ENCODE data around the gene ERFE.

Gene ERFE

DNA sequence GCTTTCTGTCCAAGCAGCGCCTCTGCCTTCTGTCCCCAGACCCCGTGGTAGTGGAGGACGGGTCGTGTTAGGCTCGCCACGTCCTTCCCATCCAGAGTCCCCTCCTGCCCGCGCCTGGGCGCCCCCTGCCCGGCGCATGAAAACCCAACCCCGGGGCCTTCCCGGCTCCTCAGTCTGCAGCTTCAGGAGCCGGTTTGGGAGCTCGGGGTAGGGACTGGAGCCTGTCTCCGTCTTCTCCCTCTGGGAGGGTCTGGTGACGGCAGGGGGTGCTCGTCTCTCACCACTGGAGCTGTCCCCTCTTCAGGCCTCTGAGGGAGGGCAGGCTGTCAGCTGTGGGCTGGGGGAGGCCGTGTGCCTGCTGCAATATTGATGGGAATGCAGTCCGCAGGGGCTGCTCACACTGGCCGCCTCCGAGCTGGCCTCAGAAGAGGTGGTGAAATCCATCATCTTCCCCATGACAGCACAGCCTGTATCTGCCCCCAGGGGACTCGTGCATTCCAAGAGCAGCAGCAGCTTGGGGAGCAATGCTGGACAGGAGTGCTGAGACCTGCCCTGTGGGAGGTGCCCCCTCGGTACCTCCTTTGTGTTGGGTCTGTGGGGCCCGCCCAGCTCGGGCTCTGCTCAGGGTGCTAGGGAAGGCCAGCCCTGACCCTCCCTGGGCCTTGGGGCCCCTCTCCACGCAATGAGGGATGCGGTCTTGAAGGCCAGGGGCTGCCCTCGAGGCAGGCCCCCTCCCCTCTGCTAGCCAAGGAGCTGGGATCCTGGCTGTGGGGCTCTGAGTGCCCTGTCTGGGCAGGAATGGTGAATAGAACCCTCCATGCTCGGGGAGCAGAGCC lies 38.1 kb upstream of the ERFE start:
- no peaks in the 10 kb centered on the region for H3K36me3 ChIP-seq (ENCODE audit: control insufficient read depth, insufficient read depth, low read length)
- H3K4me3 ChIP-seq (ENCODE audit: insufficient read depth, low read depth, low read length, poor library complexity, severe bottlenecking) = no peak overlapping the region
- no peaks in the 10 kb centered on the region for H3K4me1 ChIP-seq (ENCODE audit: control insufficient read depth, insufficient read depth, low read length, poor library complexity, severe bottlenecking)
- H3K27ac ChIP-seq (ENCODE audit: insufficient read depth, low read length, poor library complexity, severe bottlenecking) = no peak overlapping the region
- no peaks in the 10 kb centered on the region for H3K27me3 ChIP-seq (replicated peaks; ENCODE audit: control insufficient read depth, insufficient read depth, low read length, poor library complexity, severe bottlenecking)
- no peaks in the 10 kb centered on the region for H3K9me3 ChIP-seq (ENCODE audit: control insufficient read depth, low read length)
- DNase-seq = no peak

DNA sequence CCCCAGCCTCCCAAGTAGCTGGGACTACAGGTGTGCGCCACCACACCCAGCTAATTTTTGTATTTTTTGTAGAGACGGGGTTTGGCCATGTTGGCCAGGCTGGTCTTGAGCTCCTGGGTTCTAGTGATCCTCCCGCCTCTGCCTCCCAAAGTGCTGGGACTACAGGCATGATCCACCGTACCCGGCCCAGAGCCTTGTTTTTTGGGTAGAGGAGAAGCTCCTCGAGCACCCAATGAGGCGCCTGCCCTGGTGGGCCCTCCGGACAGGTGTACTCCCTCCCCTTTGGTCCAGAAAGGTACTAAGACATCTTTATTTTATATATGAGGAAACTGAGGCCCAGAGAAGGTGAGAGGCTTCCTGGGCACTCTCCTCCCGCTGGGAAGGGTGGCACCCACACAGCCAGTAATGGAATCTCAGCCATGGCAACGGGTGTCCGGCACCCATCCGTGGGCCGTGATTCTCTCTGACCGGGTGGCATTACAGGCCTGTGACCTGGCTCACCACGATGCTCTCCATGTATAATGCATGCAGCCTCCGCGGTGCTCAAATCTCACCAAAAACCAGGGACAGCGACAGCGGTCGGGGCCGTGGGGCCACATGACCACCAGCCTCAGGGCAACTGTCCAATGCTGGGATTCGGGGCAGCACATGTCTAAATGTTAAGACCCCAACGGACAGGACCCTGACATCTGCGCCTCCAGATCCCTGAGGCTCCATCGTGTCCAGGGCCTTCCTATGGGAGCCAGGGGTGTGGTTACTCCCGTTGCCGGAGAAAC lies 37.1 kb upstream of the ERFE start:
- H3K9me3 ChIP-seq (ENCODE audit: control insufficient read depth, low read length) = no peaks in the 10 kb centered on the region
- no peak overlapping the region for H3K4me3 ChIP-seq (ENCODE audit: insufficient read depth, low read depth, low read length, poor library complexity, severe bottlenecking)
- no peaks in the 10 kb centered on the region for H3K4me1 ChIP-seq (ENCODE audit: control insufficient read depth, insufficient read depth, low read length, poor library complexity, severe bottlenecking)
- H3K27ac ChIP-seq (ENCODE audit: insufficient read depth, low read length, poor library complexity, severe bottlenecking) = no peak overlapping the region
- no peaks in the 10 kb centered on the region for H3K27me3 ChIP-seq (replicated peaks; ENCODE audit: control insufficient read depth, insufficient read depth, low read length, poor library complexity, severe bottlenecking)
- H3K36me3 ChIP-seq (ENCODE audit: control insufficient read depth, insufficient read depth, low read length) = no peaks in the 10 kb centered on the region
- no peak for DNase-seq

DNA sequence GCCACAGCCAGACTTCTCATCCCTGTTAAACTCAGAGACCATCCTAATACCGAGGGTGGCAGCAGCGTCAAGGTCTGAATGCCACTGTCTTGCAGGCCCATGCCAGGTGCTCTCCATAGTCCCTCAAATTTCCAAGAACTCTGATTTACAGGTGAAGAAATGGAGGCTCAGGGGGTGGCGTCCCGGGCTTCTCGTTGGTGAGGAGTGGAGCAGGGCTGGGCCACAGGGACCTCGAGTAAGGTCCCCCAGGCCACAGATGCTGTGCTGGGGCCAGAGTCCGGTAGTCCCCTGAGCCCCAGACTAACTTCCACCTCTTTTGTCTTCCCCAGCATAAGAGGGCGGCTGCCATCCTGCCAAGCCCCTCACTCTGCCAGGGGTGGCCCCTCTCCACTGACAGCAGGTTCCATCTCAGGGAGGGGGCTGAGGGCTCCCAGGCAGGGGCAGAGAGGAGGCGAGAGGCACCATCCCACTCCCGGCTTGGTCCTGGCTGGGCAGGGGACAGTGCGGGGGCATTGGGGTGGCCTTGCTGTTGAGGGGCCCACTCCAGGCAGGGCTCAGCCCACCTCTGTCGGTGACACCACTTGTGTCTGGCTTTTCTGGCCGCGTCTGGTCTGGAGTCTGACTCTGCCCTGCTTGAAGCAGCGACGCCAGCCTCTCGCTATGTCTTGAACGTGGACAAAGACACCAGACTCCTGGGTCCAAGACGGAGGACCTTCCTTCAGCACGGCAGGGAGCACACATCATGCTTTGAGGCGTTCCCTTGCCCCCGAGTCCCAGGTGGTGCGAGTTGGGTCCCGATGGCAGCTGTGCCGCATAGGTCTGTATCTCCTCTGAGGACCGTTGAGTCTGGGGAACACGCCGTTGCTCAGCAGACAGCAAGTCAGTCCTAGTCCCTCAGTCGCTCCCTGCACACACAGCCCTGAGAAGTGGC lies 36.2 kb upstream of the ERFE start:
- no peaks in the 10 kb centered on the region for H3K9me3 ChIP-seq (ENCODE audit: control insufficient read depth, low read length)
- H3K27me3 ChIP-seq (replicated peaks; ENCODE audit: control insufficient read depth, insufficient read depth, low read length, poor library complexity, severe bottlenecking) = no peaks in the 10 kb centered on the region
- no peak overlapping the region for H3K27ac ChIP-seq (ENCODE audit: insufficient read depth, low read length, poor library complexity, severe bottlenecking)
- no peaks in the 10 kb centered on the region for H3K36me3 ChIP-seq (ENCODE audit: control insufficient read depth, insufficient read depth, low read length)
- DNase-seq = no peak
- H3K4me1 ChIP-seq (ENCODE audit: control insufficient read depth, insufficient read depth, low read length, poor library complexity, severe bottlenecking) = no peaks in the 10 kb centered on the region
- H3K4me3 ChIP-seq (ENCODE audit: insufficient read depth, low read depth, low read length, poor library complexity, severe bottlenecking) = no peak overlapping the region

DNA sequence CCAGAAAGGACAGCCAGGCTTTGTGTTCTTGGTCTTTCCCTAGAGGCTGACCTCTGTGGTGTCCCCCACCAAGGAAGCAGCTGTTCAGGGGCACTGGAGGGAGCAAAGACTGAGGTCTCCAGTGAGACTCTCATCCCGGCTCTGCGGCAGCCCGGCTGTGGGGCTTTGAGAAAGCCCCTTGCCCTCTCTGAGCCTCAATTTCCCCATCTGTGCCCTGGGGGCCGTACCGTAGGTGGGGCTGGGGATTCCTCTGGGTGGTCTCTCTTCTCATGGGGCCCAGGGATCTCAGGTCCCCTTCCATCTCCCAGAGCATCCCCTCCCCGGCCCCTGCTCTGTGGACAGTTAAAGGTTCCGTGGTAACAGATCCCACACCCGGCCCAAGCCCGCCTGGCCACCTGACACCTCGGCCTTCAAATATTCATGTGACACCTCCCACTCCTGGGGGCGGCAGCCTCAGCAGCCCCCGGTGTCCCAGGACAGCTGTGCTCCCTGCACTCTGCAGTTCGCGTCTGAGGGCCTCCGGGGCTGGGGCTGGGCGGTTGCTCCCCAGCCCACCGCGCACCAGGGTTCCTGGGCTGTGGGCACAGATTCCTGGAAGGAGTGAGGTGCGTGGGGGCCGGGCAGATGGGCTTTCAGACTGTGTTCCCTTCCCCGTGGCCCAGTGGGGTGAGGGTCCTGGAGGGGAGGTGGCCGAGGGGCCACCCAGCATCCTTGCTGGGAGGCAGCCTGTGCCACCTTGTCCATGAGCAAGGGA lies 35.4 kb upstream of the ERFE start:
- H3K9me3 ChIP-seq (ENCODE audit: control insufficient read depth, low read length) = no peaks in the 10 kb centered on the region
- no peak overlapping the region for H3K4me3 ChIP-seq (ENCODE audit: insufficient read depth, low read depth, low read length, poor library complexity, severe bottlenecking)
- H3K36me3 ChIP-seq (ENCODE audit: control insufficient read depth, insufficient read depth, low read length) = no peaks in the 10 kb centered on the region
- no peak overlapping the region for H3K27ac ChIP-seq (ENCODE audit: insufficient read depth, low read length, poor library complexity, severe bottlenecking)
- H3K4me1 ChIP-seq (ENCODE audit: control insufficient read depth, insufficient read depth, low read length, poor library complexity, severe bottlenecking) = no peaks in the 10 kb centered on the region
- no peaks in the 10 kb centered on the region for H3K27me3 ChIP-seq (replicated peaks; ENCODE audit: control insufficient read depth, insufficient read depth, low read length, poor library complexity, severe bottlenecking)
- no peak for DNase-seq

DNA sequence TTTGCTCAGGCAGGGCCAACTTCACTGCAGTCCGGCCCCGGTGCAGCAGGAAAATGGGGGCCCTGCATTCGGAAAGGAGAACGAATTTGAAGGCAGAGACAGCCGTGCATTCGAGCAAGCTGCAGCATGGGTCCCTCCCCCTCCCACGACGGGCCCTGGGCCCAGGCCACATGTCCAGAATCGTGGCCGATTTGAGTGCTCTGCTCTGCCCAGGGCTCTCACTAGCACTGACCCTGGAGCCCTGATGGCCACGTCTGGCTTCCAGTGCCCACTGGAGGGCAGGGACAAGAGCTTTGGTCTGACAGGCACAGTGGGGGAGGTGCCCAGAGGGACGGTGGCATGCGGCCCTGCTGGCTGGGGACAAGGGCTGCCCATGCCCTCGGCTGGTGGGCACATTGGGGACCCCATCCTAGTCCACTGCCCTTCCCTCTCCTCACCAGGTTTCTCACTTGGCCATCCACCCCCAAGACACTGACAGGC lies 34.7 kb upstream of the ERFE start:
- Histone ChIP-seq H3K27ac (ENCODE audit: insufficient read depth, low read length, poor library complexity, severe bottlenecking) (no peak overlapping the region), H3K4me3 (ENCODE audit: insufficient read depth, low read depth, low read length, poor library complexity, severe bottlenecking) (no peak overlapping the region), H3K4me1 (ENCODE audit: control insufficient read depth, insufficient read depth, low read length, poor library complexity, severe bottlenecking) (no peaks in the 10 kb centered on the region), H3K36me3 (ENCODE audit: control insufficient read depth, insufficient read depth, low read length) (no peaks in the 10 kb centered on the region), H3K27me3 (replicated peaks; ENCODE audit: control insufficient read depth, insufficient read depth, low read length, poor library complexity, severe bottlenecking) (no peaks in the 10 kb centered on the region), H3K9me3 (ENCODE audit: control insufficient read depth, low read length) (no peaks in the 10 kb centered on the region)
- DNase-seq = no peak

DNA sequence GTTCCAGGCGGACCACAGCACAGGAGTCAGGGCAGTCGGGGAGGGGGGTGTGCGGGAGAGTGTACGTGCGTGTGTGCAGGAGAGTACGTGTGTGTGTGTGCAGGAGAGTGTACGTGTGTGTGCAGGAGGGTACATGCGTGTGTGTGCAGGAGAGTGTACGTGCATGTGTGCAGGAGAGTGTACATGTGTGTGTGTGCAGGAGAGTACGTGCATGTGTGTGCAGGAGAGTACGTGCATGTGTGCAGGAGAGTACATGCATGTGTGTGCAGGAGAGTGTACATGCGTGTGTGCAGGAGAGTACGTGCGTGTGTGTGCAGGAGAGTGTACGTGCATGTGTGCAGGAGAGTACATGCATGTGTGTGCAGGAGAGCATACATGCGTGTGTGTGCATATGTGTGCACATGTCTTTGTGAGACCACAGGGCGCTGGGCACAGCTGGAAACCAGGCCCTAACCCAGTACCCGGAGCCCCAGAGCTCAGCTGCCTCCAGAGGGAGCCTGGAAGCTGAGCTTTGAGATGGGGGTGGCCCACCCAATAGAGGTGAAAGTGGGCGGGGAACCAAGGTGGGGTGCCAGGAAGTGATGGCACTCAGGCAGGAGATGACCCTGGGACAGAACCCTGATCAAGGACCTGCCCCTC lies 34.2 kb upstream of the ERFE start:
- no peaks in the 10 kb centered on the region for H3K4me1 ChIP-seq (ENCODE audit: control insufficient read depth, insufficient read depth, low read length, poor library complexity, severe bottlenecking)
- no peaks in the 10 kb centered on the region for H3K9me3 ChIP-seq (ENCODE audit: control insufficient read depth, low read length)
- H3K27ac ChIP-seq (ENCODE audit: insufficient read depth, low read length, poor library complexity, severe bottlenecking) = no peak overlapping the region
- H3K27me3 ChIP-seq (replicated peaks; ENCODE audit: control insufficient read depth, insufficient read depth, low read length, poor library complexity, severe bottlenecking) = no peaks in the 10 kb centered on the region
- H3K4me3 ChIP-seq (ENCODE audit: insufficient read depth, low read depth, low read length, poor library complexity, severe bottlenecking) = no peak overlapping the region
- no peak for DNase-seq
- H3K36me3 ChIP-seq (ENCODE audit: control insufficient read depth, insufficient read depth, low read length) = no peaks in the 10 kb centered on the region

DNA sequence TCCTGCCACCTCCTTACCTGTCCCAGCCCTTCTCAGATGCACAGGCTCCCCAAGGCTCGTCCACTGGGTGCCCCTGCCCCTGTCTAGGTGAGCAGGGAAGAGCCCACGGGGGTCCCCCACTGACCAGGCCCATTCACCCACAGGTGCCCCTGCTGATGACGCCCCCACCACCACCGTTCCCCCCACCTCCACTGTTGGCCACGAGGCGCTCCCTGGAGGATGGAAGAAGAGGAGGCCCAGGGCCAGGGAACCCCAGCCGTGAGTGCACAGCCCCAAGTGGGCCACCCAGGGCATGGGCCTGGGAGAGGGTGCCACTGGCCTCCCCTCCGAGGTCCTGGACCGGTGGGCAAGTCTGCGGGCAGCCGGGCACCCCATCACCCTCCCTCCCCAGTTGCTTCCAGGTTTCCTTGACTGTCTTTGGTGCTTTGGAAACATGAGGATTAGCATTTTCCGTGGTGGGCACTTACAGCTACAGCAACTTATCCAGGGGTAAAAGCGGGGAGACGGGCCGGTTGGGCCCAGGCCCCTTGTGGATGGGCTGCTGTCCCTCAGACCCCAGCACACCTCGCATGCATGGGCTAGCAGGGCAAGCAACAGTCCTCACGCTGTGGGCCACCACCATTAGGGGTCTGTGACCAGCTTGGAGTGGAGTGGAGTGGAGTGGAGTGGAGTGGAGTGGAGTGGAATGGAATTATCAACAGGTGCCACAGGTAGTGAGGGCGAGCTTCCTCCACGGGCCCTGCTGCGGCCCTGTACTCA lies 33.5 kb upstream of the ERFE start:
- H3K27ac ChIP-seq (ENCODE audit: insufficient read depth, low read length, poor library complexity, severe bottlenecking) = no peak overlapping the region
- H3K36me3 ChIP-seq (ENCODE audit: control insufficient read depth, insufficient read depth, low read length) = no peaks in the 10 kb centered on the region
- H3K4me3 ChIP-seq (ENCODE audit: insufficient read depth, low read depth, low read length, poor library complexity, severe bottlenecking) = no peak overlapping the region
- H3K4me1 ChIP-seq (ENCODE audit: control insufficient read depth, insufficient read depth, low read length, poor library complexity, severe bottlenecking) = no peaks in the 10 kb centered on the region
- H3K27me3 ChIP-seq (replicated peaks; ENCODE audit: control insufficient read depth, insufficient read depth, low read length, poor library complexity, severe bottlenecking) = no peaks in the 10 kb centered on the region
- no peaks in the 10 kb centered on the region for H3K9me3 ChIP-seq (ENCODE audit: control insufficient read depth, low read length)
- no peak for DNase-seq

DNA sequence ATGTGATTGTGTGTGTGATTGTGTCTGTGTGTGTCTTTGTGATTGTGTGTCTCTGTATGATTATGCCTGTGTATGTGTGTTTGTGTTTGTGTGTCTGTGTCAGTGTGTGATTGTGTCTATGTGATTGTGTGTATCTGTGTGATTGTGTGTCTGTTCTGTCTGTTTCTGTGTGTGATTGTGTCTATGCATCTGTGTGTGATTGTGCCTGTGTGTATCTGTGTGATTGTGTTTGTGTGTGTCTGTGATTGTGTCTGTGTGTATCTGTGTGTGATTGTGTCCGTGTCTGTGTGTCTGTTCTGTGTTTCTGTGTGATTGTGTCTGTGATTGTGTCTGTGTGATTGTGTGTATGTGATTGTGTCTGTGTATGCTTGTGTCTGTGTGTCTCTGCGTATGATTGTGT lies 32.4 kb upstream of the ERFE start:
- no peaks in the 10 kb centered on the region for H3K36me3 ChIP-seq (ENCODE audit: control insufficient read depth, insufficient read depth, low read length)
- no peak overlapping the region for H3K27ac ChIP-seq (ENCODE audit: insufficient read depth, low read length, poor library complexity, severe bottlenecking)
- no peaks in the 10 kb centered on the region for H3K9me3 ChIP-seq (ENCODE audit: control insufficient read depth, low read length)
- no peaks in the 10 kb centered on the region for H3K27me3 ChIP-seq (replicated peaks; ENCODE audit: control insufficient read depth, insufficient read depth, low read length, poor library complexity, severe bottlenecking)
- H3K4me1 ChIP-seq (ENCODE audit: control insufficient read depth, insufficient read depth, low read length, poor library complexity, severe bottlenecking) = no peaks in the 10 kb centered on the region
- DNase-seq = no peak
- no peak overlapping the region for H3K4me3 ChIP-seq (ENCODE audit: insufficient read depth, low read depth, low read length, poor library complexity, severe bottlenecking)
